Activated T-helper 1 cell treated with anti-CD3 and anti-CD28 coated beads, Interleukin-12 subunit alpha, Interleukin-12 subunit beta, Interleukin-2, Interleukin-4 antibody, amounts not matched to agents 30 ng/mL and 10 ng/mL and 1 ng/mL, durations not matched to agents 14 hours and 24 hours and 36 hours (primary cell): ENCODE results near the gene DAW1. TPM values are rescaled to one million over a fixed set of nuclear protein-coding genes. Genes with fewer than 3 reads are reported as not detected.

Experiments
- DNase-seq: peaks from one replicate; pipeline ENCODE4 v3.0.0; 2021; ENCODE audit warnings: low spot score
- H3K27ac Mint-ChIP-seq: one replicate; pipeline ENCODE4 v1.8.0; 2021; ENCODE audit warnings: mild to moderate bottlenecking, mixed read lengths
- H3K27me3 Mint-ChIP-seq: one replicate; pipeline ENCODE4 v1.8.0; 2022; ENCODE audit warnings: mild to moderate bottlenecking, moderate library complexity, mixed read lengths; ENCODE audit not compliant: insufficient read depth
- H3K36me3 Mint-ChIP-seq: one replicate; pipeline ENCODE4 v1.8.0; 2021; ENCODE audit warnings: low read depth, mixed read lengths
- H3K4me1 Mint-ChIP-seq: one replicate; pipeline ENCODE4 v1.8.0; 2021; ENCODE audit warnings: low read depth, mixed read lengths
- H3K4me3 Mint-ChIP-seq: one replicate; pipeline ENCODE4 v1.8.0; 2021; ENCODE audit warnings: mild to moderate bottlenecking, moderate library complexity, mixed read lengths
- H3K9me3 Mint-ChIP-seq: one replicate; pipeline ENCODE4 v1.8.0; 2021; ENCODE audit warnings: mixed read lengths
- intact Hi-C: fragments of 100-400 bp; cut with micrococcal nuclease; formaldehyde crosslinking; loops from one replicate; pipeline ENCODE4 v1.15.1; 2024
- total RNA-seq: library from RNA; stranded (reverse); gene quantifications from 2 replicates; pipeline ENCODE4 v1.2.3, GENCODE V29; 2022

Gene DAW1
- total RNA-seq, 1 donor from 2014 or later = not detected

GRCh38 chr2:227960317-227960716, 88.9 kb downstream of the DAW1 start:
- intact Hi-C loops = no loop called here
- DNase-seq = no peak
- Mint-ChIP-seq H3K4me1 (no peaks in the 10 kb centered on the region), H3K4me3 (no peak overlapping the region), H3K27ac (no peak overlapping the region), H3K36me3 (no peaks in the 10 kb centered on the region), H3K9me3 (no peaks in the 10 kb centered on the region), H3K27me3 (no peaks in the 10 kb centered on the region)

- intact Hi-C loops = no loop called here
- no peaks in the 10 kb centered on the region for H3K27me3 Mint-ChIP-seq
- no peak for DNase-seq
- H3K4me3 Mint-ChIP-seq = no peak overlapping the region
- no peaks in the 10 kb centered on the region for H3K9me3 Mint-ChIP-seq
- no peaks in the 10 kb centered on the region for H3K36me3 Mint-ChIP-seq
- no peaks in the 10 kb centered on the region for H3K4me1 Mint-ChIP-seq
- H3K27ac Mint-ChIP-seq = no peak overlapping the region
Measured at GRCh38 chr2:227971619-227972230, 100.3 kb downstream of the DAW1 start.

DNA sequence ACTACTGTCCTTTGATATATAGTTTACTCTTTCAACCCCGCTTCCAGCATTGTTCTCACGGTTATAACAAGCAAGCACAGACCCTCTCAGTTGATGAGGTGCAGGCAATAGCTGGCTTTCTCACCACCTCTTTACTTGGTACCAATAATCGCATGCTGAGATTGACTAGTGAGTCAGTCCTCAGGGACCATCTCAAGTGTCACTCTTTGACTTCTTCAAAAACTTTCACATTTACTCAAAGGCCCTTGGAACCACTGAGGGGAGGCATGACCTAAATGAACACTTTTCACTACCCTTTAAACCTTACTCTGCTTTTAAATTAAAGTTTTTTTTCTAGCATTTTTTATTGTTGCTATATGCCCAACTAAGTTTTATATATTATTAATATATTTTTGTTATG, 101.8 kb downstream of the DAW1 start:
- Mint-ChIP-seq H3K9me3 (no peaks in the 10 kb centered on the region), H3K27me3 (no peaks in the 10 kb centered on the region), H3K4me3 (no peak overlapping the region), H3K27ac (no peak overlapping the region), H3K36me3 (no peaks in the 10 kb centered on the region), H3K4me1 (no peaks in the 10 kb centered on the region)
- no peak for DNase-seq
- intact Hi-C loops = no loop called here

Other genes starting within 250 kb of the DAW1 start
- gene SCYGR5, start 204.8 kb upstream of the DAW1 start, total RNA-seq = not detected in 2 replicates
- not detected in 2 replicates for gene SLC19A3, start 153.6 kb upstream of the DAW1 start, total RNA-seq
- not detected in 2 replicates for gene SCYGR6, start 146.9 kb upstream of the DAW1 start, total RNA-seq
- gene SCYGR7, start 143.3 kb upstream of the DAW1 start, total RNA-seq = not detected in 2 replicates
- gene SCYGR8, start 125.7 kb upstream of the DAW1 start, total RNA-seq = not detected in 2 replicates
- gene CCL20, start 57.8 kb upstream of the DAW1 start, total RNA-seq = 1.2 and 3.2 TPM in 2 replicates